Smooth muscle cell of trachea (primary cell): ENCODE results near the gene CCAR1. TPM values are rescaled to one million over a fixed set of nuclear protein-coding genes. Genes with fewer than 3 reads are reported as not detected.

ENCODE experiments used
- total RNA-seq: library from RNA; depleted of rRNA; stranded (reverse); fragments of >200 nt; gene quantifications from 2 replicates; pipeline ENCODE4 v1.2.1, GENCODE V29; 2014

CCAR1 gene
- total RNA-seq = 28.9 and 32.9 TPM in 2 replicates

DNA sequence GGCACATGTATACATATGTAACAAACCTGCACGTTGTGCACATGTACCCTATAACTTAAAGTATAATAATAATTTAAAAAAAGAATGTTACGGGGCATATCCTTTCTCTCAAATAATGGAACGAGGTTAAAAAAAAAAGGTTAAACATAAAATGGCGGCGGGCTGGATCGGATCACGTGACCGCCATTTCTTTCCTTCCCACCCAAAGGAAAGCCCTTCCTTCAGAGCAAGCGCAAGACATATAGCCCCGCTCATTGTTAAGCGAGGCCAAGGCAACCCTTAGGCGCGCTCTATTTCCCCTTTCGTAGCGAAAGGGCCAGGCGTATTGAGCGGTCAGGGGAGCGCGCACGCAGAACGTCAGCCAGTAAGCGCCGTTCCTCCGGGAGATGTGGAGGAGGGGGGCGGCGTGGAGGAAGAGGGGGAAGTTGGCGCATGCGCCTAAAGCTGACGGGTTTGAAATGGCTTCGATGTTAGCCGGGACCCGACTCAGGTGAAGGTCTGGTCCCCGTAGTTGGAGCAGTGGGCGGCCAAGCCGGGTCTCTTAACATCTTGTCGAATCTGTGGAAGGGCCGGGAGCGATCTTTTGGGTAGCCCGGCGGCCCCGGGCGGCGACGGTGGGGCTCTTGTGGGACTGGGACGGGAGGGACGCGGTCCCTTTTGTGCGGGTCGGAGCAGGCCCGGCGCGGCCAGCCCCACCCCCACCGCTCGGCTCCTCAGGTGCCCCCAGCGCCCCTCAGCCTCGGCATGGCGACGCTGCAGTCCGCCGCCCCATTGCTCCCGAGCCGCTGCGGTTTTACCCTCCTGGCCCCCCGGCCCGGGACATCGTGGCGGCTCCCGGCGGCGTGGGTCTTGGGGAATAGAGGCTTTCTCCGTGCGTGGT lies at the start of gene CCAR1:
Gene CCAR1 (plus strand): TSS at position 447 of the 880 bp plus-strand sequence. CDS start 1,266 bp downstream, outside the sequence.

GRCh38 chr10:68826764-68827591 lies 105.9 kb downstream of the CCAR1 start, which contains the start of gene STOX1:
TSS of gene STOX1 (plus strand) at chr10:68827531. CDS start at chr10:68827624, 93 bp downstream.

Other genes starting within 250 kb of the CCAR1 start
- 3.1 and 10.3 TPM in 2 replicates for gene DNA2, start 249.3 kb upstream of the CCAR1 start, total RNA-seq
- gene SLC25A16, start 193.7 kb upstream of the CCAR1 start, total RNA-seq = 11.7 and 17.6 TPM in 2 replicates
- 3.3 and 4.7 TPM in 2 replicates for gene TET1, start 160.9 kb upstream of the CCAR1 start, total RNA-seq
- 0.17 TPM in 1 of 2 replicates, not detected in the other for gene STOX1, start 106.3 kb downstream of the CCAR1 start, total RNA-seq
- gene DDX50, start 180.1 kb downstream of the CCAR1 start, total RNA-seq = 64.8 and 65.2 TPM in 2 replicates
- 33.0 and 36.7 TPM in 2 replicates for gene DDX21, start 234.9 kb downstream of the CCAR1 start, total RNA-seq